ENCODE results near the gene NCR1. TPM values are rescaled to one million over a fixed set of nuclear protein-coding genes. Genes with fewer than 3 reads are reported as not detected.

NCR1 gene
- total and polyA plus RNA-seq, 10 of the 15 experiments (the other 5 are each of a cell fraction or from before 2014, with no cell fraction given) = 0.06 to 6.9 (median 0.13) TPM; not detected in 7

- CTCF ChIA-PET = no interaction called here
- in situ Hi-C loops (cut with MboI) (no loop called here), intact Hi-C loops (cut with micrococcal nuclease; ENCODE audit: unreplicated experiment) (no loop called here)
- Histone ChIP-seq H3K27ac (ENCODE audit: control insufficient read depth, insufficient read depth) (no peak overlapping the region), H2AFZ (ENCODE audit: control insufficient read depth, low read depth, low read length) (no peak overlapping the region), H3K27me3 (replicated peaks in 1 of 2; ENCODE audit: control insufficient read depth in 2 of 2, insufficient read depth in 2 of 2, low read length in 1 of 2) (no peaks in the 10 kb centered on the region), H3K9me3 (replicated peaks; ENCODE audit: control insufficient read depth, insufficient read depth, low read length) (no peaks in the 10 kb centered on the region), H3K9ac (ENCODE audit: control insufficient read depth, insufficient read depth, low read length) (no peak overlapping the region), H4K20me1 (ENCODE audit: control insufficient read depth, insufficient read depth) (no peaks in the 10 kb centered on the region), H3K36me3 (ENCODE audit: control insufficient read depth in 2 of 2, insufficient read depth in 2 of 2, low read length in 1 of 2) (no peaks in the 10 kb centered on the region), H3K4me1 (ENCODE audit: control insufficient read depth, insufficient read depth, low read length) (peaks cover 21% of the 10 kb centered on the region), H3K79me2 (ENCODE audit: control insufficient read depth, insufficient read depth, low read length) (no peaks in the 10 kb centered on the region), H3K4me2 (ENCODE audit: control insufficient read depth, insufficient read depth) (no peak overlapping the region), H3K4me3 (no peak overlapping the region)
- POLR2A ChIA-PET = no interaction called here
- ATAC-seq = no peak
- RAD21 ChIA-PET (ENCODE audit: unreplicated experiment) = no interaction called here
- WGBS (ENCODE audit: insufficient coverage, insufficient replicate concordance, low lambda C conversion rate, missing lambda C conversion rate) = 53% methylated on average over 11 of the region's 11 CpGs
- no peak for FAIRE-seq
- no peak for DNase-seq (ENCODE audit: low read depth, low spot score)
- BruUV-seq (replicated peaks) = no TSS peak
- SMC1A ChIA-PET (ENCODE audit: uncharacterized antibody, unreplicated experiment) = interaction anchor here (0.9 kb wide), 1 partner anchor 281 kb away, joined by 3 read pairs; no protein-coding TSS in a partner anchor
- TF ChIP-seq KLF5 (IDR thresholded peaks at IDR 0.05; ENCODE audit: partially characterized antibody) (no peak), ELK1 (IDR thresholded peaks at IDR 0.05; ENCODE audit: low read depth, low read length) (no peak), CUX1 (IDR thresholded peaks at IDR 0.05; ENCODE audit: insufficient replicate concordance, low read depth, low read length) (no peak), ZNF687 (IDR thresholded peaks at IDR 0.05) (no peak), EP300 (IDR thresholded peaks at IDR 0.05; ENCODE audit: borderline replicate concordance in 1 of 2, control insufficient read depth in 1 of 2, low read depth in 2 of 2, low read length in 2 of 2) (no peak), IKZF2 (IDR thresholded peaks at IDR 0.05) (no peak), ETV6 (conservative IDR thresholded peaks at IDR 0.05 in 1 of 2, IDR thresholded peaks at IDR 0.05 in 1 of 2; ENCODE audit: borderline replicate concordance in 1 of 2, low read depth in 1 of 2) (no peak), CHD4 (IDR thresholded peaks at IDR 0.05) (no peak), JUNB (IDR thresholded peaks at IDR 0.05) (no peak), SMAD5 (IDR thresholded peaks at IDR 0.05; ENCODE audit: low read depth) (no peak), ATF3 (IDR thresholded peaks at IDR 0.05; ENCODE audit: borderline replicate concordance, extremely low read depth, low read depth, low read length) (no peak)
Observed at GRCh38 chr19:54955376-54955775, 49.4 kb downstream of the NCR1 start.
